Measurements from ENCODE around the gene BAG3.
"Not testable (repeated sequence)": the region's sequence is repeated elsewhere in the genome, so short reads cannot be mapped to it uniquely, and the experiment has no call there.

BAG3 gene

GRCh38 chr10:119650692-119651513, at the start of gene BAG3:
Gene BAG3 (plus strand): TSS chr10:119651380. CDS start chr10:119651676, 296 bp downstream.
- peak; percentile 73 for DNase-seq (ENCODE audit: low read depth)

- DNase-seq (ENCODE audit: low read depth): no peak
These were observed 48.7 kb upstream of the BAG3 start for GRCh38 chr10:119602241-119603095.

GRCh38 chr10:119604468-119604867, 46.7 kb upstream of the BAG3 start:
- DNase-seq (ENCODE audit: low read depth): no peak

DNA sequence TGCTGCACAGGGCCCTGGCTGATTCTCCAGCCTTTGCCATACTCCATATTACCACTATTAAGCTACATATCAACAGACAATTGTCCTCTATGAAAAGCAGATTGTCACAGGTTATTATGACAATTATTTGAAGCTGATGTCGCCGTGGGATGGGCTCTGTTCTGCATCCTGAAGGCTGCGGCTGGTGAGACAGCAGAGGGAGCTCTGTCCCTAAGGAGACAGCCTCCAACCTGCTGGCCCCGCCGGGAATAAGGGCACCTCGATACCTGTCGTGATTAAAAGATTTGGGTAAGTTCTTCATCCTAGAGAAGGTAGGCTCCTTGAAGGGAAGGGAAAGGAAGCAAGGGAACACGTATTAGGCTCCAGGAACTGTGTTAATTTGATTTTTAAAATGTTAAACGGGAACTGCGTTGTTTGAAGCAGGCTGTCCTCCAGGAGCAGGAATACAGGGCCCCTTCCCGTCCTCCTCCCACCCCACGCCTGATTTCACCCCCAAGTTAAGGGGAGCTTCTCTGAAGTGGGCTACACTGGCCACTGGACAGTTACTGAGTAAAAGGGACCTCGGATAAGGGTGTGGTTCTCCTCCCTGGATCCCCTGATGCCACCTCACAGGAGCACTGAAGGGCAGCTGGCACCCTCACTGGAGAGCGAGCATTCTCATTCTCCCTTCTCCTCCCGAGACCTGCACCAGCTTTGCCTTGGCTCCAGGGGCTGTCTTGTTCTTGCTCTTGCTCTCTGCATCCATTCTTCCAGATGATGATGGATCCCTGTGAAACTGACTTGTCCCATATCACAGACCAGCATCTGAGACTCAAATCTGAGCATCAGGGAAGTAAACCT, 42.6 kb upstream of the BAG3 start:
- no peak for DNase-seq (ENCODE audit: low read depth)

DNA sequence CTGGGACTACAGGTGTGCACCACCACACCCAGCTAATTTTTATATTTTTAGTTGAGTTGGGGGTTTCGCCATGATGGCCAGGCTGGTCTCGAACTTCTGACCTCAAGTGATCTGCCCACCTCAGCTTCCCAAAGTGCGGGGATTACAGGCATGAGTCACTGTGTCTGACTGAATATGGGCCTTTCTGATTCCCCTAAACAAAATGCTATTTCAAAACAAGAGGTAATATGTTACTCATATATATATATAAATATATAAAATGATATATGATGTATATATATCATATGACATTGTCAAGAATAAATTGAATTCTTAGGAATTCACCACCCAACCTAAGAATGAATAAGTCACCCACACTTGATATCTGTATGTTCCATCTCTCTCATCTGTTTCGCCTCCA, 41.7 kb upstream of the BAG3 start:
- no peak for DNase-seq (ENCODE audit: low read depth)

- no peak for DNase-seq (ENCODE audit: low read depth)
These were observed 39.7 kb upstream of the BAG3 start for GRCh38 chr10:119611433-119611832.

DNA sequence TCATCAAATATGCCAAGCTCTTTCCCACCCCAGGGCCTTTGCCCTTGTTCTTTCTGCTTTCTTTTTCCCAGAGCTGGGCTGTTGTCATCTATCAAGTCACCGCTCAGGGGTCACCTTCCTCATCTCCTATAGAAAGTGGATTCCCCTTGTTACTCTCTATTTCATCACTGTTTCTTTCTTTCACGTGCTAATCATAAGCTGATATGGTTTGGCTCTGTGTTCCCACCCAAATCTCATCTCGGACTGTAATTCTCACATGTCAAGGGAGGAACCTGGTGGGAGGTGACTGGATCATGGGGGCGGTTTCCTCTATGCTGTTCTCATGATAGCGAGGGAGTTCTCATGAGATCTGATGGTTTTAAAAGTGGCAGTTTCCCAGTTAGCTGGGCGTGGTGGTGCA, 37.4 kb upstream of the BAG3 start:
- no peak for DNase-seq (ENCODE audit: low read depth)

DNA sequence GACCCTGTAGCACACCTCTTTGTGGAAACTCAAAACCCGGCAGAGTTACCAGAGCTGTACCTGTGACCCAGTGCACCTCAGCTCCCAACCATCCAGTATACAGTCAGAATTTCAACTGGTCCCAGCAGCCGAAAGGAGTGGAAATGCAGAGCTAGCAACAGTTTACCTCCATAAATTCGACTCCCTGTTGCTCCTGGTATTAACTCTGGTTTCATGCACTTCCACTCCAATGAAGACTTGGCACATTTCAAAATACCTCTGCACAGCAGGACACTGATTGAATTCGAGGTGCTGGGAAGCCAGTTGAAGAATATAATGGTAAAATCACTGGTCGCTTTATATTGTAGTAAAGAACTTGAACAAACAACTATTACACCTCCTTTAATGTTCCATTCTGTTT, 36.5 kb upstream of the BAG3 start:
- DNase-seq (ENCODE audit: low read depth): no peak

- no peak for DNase-seq (ENCODE audit: low read depth)
These were observed 34.2 kb upstream of the BAG3 start for GRCh38 chr10:119616882-119617570.

DNA sequence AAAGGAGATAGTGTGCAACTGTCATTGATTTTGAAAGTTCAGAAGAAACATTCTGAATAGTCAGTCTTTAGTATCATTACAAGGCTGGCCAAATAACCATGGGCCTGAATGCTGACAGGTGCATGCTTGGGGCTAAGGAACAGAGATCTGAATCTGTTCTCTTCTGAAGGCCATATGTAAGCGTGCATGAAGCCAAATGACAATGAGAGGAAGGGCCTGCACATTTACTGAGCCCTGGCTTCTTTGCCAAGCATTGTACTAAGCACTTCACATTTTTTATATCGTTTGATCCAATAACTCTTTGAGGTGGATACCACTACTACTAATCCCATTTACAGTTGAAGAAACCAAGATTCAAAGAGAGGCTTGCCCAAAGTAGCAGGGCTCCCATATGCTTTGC, 32.0 kb upstream of the BAG3 start:
- no peak for DNase-seq (ENCODE audit: low read depth)

DNA sequence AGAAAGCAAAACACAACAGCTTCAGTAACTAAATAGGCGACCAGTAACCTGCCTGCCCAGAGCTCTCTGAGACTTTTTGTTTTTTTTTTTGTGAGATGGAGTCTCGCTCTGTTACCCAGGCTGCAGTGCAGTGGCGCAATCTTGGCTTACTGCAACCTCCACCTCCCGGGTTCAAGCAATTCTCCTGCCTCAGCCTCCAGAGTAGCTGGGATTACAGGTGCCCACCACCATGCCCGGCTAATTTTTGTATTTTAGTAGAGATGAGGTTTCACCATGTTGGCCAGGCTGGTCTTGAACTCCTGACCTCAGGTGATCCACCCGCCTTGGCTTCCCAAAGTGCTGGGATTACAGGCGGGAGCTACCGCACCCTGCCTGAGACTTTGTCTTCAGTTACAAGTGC, 31.4 kb upstream of the BAG3 start:
- DNase-seq (ENCODE audit: low read depth): not testable (repeated sequence)

DNA sequence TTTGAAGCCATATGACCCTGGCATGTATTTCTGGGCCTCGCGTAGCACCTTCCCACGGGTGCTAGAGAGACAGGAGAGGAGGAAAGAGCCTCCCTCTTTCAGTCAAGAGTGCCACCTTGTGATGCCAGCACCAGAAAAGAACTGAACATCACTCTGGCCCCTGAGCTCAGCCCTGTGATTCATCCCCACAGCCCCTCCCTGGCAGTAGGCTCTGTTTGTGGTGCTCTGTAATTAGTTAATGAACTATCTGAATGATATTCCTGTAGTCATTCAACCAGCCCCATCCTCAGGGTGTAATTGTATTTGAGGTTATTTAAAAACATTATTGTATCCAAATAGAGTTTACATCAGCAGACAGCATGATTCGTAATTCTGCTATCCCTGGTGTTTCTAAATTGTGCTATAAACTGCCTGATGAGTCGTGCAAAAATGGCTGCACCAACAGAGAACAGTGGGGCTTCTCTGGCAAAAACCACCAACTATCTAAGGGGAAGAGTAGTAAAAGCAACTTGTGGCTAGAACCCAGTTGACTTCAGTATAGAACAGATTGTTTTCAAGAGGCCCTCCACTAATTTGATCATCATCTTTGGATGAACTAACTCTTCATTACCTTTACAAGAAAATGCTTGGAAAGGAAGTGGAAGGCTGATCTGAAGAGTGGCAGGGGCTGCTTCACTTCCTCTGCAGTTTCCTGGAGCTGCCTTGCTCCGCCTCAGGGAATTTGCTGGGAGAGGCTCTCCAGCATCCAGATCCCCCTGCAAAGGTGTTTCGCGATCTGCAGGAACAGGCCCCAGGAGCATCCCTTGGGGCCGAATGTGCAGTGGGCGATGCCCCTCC, 30.7 kb upstream of the BAG3 start:
- no peak for DNase-seq (ENCODE audit: low read depth)

GRCh38 chr10:119621078-119621384, 30.1 kb upstream of the BAG3 start:
- no peak for DNase-seq (ENCODE audit: low read depth)

DNA sequence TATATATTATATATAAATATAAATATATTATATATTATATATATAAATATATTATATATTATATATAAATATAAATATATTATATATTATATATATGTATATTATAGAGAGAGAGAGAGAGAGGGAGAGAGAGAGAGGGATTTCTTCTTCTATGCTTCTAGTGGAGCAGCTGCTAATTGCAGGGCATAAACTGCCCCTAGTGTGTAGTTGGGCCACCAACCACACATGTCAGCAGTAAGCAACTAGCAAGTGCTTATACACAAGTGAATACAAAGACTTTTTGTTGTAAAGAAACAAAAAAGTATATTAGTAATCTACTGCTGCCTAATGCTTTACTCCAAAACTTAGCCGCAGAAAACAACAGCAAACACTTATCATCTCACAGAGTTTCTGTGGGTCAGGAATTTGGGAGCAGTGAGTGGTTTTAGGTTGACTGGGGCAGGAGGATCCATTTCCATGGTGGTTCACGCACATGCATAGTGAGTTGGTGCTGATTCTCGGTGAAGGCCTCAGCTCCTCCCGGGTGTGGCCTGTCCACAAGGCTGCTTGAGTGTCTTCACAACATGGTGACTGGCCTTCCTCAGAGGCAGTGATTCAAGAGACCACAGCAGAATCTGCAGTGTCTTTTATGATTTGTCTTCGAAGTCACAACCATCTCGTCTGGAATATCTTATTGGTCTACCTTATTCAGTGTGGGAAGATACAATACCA, 25.5 kb upstream of the BAG3 start:
- no peak for DNase-seq (ENCODE audit: low read depth)

DNA sequence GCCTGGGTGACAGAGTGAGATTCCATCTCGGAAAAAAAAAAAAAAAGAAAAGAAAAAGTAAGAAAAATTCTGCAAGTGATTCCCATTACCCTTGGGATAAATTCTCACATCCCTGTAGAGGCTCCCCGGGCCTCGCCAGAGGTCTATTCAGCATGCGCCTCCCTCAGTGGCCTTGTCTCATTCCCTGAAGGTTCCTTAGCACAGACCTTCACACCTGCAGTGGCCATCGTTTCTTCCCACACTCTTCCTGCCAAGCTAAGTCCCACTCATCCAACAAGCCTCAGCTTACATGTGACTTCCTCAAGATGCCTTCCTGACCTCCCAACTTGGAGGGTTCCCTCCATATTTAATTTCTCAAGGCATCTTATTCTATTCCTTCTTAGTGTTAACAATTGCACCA, 20.9 kb upstream of the BAG3 start:
- DNase-seq (ENCODE audit: low read depth): no peak

GRCh38 chr10:119633538-119634218, 17.5 kb upstream of the BAG3 start:
- DNase-seq (ENCODE audit: low read depth): no peak

DNA sequence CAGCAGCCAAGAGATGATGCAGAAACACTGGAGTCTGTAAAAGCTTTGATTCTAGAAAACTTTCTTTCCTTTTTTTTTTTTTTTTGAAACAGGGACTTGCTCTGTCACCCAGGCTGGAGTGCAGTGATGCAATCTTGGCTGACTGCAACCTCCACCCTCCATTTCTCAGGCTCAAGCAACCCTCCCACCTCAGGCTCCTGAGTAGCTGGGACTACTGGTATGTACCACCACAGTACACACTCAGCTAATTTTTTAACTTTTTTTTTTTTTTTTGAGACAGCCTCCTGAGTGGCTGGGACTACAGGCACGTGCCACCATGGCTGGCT, 17.0 kb upstream of the BAG3 start:
- no peak for DNase-seq (ENCODE audit: low read depth)

- no peak for DNase-seq (ENCODE audit: low read depth)
These were observed 13.5 kb upstream of the BAG3 start for GRCh38 chr10:119637631-119638030.

- no peak for DNase-seq (ENCODE audit: low read depth)
These were observed 12.2 kb upstream of the BAG3 start for GRCh38 chr10:119638982-119639381.

GRCh38 chr10:119640384-119640783, 10.8 kb upstream of the BAG3 start:
- no peak for DNase-seq (ENCODE audit: low read depth)
